GM19023 (cell line): ENCODE data around the gene NEFH.
"Not testable (repeated sequence)": the region's sequence is repeated elsewhere in the genome, so short reads cannot be mapped to it uniquely, and the experiment has no call there.

ENCODE experiments used
- ATAC-seq: cut with Tn5 transposase; IDR thresholded peaks from one replicate; pipeline ENCODE4 v1.9.1; 2021; ENCODE audit warnings: mild to moderate bottlenecking, moderate library complexity; ENCODE audit not compliant: unreplicated experiment

NEFH gene

DNA sequence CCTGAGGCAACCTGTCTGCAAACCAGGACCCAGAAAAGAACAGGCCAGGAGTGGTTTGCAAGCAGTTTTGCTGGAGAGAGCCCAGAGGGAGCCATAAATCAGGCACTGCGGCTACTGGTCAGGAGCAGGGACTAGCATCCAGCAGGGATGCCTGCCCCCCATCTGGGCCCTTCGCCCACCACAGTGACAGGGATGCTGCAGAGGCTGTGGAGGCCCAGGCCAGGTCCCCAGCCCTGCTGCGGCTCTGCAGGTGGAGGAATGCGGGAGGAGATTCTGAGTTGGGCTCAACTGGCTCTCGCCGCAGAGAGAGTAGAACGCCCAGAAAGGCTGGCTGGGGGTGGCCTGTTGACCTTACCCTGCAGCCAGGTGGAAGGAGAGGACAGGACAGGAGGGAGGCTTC lies 16.4 kb upstream of the NEFH start:
- no peak for ATAC-seq

DNA sequence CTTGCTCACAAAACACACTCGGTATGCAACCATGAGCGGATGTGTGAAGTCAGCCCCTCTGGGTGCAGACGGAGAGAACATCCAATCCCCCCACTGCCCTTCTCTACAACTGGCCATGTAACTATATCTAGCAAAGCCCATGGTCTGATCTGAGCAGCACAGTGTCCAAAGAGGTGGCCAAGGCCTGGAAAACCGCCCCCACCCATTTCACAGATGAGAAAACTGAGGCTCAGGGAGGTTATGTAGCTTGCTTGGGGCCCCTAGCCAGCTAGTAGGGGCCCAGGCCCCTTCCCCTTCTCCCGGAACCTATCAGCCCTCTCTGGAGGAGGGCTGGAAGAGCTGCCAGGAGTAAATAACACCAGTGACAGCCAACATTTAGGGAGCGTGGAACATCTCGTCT lies 15.4 kb upstream of the NEFH start:
- ATAC-seq = no peak

DNA sequence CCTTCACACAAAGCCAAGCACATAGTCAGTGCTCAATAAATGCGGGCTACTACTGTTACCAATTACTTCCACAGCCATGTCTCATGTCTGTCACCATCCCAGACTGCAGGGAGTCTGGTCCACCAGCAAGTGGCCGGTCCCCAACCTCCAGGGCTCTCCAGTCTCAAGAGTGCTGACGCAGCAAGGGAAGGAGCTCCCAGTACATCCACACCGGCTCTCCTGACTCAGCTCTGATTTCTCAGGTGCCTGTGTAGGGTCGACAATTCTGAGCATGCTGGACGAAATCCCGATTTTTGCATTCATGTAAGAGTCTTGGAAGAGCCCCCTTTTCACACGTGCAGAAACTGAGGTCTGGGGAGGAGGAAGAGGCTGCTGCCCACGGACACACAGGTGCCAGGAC lies 10.3 kb upstream of the NEFH start:
- ATAC-seq = no peak

DNA sequence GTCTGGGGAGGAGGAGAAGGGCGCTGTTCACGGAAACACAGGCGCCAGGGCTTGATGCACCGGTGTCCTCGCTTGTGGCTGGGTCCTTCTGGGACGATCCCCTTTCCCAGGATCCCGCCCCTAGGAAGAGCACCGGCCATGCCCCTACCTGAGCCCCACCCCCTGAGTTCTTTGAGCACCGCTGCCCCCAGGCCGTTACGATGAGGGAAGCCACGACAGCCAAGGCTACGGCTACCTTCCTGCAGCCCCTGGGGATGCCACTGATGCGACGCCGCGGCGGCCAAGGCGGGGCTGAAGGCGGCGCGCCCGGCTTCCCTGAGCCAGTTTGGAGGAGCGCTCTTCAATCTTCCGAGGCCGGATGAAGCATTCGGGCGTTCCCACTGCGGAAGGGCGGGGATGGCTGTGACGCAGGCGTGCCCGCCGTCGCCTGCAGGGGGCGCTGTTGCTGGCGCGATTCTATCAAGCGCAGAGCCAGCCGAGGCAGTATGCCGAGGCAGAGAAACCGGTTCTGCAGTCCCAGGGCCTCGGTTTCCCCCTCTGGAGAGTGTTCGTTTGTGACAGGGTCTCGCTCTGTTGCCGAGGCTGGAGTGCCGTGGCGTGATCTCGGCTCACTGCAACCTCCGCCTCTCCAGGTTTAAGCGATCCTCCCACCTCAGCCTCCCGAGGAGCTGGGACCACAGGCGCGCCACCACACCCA lies 9.7 kb upstream of the NEFH start:
- ATAC-seq = no peak

DNA sequence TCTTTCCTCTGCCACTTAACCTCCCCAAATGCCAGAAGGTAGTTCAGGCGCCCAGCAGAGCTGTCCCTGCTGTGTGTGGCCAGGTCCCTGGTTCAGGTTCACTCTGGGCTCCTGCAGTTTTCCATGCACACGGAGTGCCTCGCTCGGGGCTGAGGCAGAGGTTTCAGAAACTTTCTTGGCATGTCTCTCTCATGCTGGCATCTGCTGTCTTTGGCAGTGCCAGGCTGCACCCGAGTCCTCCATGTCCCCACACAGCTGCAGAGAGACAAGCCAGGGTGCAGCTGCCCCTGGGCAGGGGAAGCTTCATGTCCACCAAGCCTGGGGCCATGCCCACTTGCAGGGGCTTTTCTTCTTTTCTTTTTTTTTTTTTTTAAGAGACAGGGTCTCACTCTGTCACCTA lies 7.0 kb upstream of the NEFH start:
- ATAC-seq = no peak

DNA sequence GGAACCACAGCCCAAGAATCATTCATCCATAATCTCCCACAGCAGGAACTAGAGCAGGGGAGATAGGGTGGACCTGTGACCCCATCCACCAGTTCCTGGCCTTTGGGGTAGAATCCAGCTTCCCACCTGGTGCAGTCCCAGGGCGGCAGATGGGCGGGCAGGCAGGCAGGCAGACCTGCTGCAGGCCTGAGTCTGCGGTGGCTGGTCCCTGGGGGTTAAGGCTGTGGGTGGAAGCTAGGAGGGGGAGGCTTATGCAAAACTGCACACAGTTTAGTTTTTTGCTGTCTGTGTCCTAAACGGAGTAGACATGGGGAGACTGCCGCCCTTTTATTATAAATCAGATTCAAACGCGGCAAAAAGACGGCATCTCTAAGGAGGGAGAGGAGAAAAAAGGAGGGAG lies 4.5 kb upstream of the NEFH start:
- ATAC-seq = peak; percentile 52

DNA sequence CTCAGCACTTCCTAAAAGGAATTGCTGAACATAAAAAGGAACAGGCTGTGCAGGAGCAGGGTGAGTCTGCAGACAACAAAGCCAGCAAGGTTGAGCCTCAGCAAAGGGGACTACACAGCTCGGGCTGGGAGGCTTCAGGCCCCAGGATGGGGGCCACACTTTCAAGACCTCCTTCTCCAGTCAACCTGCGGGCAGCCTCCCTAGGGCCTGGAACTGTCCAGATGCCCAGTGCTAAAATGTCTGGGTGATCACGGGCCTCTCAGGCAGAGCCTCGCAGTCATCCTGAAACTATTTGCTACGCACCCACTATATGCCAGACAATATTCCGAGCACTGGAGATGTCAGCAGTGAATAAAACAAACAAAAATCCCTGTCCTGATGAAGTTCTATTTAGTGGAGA lies 3.9 kb upstream of the NEFH start:
- no peak for ATAC-seq

DNA sequence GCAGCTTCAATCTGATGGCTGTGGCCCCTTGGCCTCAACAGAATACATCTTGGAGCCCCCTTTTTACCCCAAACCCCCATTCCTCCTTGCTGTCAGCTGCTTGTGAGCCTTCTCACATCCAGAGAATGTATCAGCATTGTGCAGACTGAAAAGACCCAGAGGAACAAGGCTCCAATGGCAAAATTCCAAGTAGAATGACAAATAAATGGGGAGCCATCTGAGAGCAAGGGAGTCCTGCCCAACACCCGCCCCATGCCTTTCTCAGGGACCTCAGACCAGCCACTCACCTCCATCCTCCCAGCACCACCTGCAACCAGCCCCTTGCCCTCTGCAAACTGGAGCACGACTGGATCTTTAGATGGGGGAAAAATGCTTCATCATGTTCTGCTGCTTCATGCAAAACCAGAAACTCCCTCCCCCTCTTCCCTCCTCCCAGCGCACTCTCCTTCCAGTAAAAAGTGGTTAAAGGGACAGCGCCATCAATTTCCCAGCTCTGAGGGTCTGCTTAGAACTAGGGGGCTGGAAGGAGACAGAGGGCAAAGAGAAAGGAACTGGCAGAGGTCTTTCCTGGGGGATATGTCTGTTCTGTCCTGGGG lies 2.2 kb upstream of the NEFH start:
- no peak for ATAC-seq

DNA sequence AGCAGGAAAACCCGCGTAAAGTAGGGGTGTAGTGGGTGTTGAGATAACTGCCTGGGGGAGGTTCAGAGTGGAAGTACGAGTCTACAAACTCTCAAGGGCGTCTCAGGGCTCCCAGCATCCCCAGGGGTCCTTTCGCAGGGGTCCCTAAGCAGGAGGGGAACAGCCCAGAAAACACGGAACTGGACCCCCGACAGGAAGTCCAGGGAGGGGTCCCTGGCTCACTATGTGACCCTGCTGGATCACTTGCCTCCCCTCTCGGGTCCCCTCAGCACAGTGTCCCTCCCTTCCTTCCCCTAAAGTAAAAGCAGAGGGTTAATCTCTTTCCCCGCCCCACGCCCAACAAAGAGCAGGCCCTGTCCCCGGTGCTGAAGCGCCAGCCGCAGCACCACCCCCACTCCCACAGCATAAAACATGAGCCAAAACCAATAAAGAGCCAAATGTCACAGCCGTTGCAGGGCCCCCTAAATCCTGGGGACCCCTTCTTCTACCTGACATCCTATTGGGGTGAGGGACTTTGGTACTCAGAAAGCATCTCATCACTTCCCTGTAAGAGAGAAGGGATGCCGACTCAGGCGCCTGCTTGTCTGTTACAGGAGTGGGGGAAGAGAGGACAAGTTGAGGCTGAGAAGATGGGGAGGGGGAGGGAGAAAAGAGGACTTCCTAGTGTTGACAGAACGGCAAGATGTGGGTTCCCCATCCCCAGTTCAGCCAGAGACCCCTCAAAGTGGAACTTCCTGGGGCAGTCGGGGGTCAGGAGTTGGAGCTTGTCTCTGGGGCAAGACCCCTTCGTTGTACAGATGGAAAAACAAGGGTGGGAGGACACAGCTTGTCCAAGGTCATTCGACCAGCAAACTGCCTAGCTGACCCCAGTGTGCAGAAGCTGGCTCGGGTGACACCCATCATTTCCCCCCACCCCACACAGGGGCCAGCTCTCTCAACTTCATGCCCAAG lies 1.4 kb upstream of the NEFH start:
- ATAC-seq = no peak

DNA sequence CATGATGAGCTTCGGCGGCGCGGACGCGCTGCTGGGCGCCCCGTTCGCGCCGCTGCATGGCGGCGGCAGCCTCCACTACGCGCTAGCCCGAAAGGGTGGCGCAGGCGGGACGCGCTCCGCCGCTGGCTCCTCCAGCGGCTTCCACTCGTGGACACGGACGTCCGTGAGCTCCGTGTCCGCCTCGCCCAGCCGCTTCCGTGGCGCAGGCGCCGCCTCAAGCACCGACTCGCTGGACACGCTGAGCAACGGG lies 169 bp downstream of the NEFH start:
- ATAC-seq = no peak

DNA sequence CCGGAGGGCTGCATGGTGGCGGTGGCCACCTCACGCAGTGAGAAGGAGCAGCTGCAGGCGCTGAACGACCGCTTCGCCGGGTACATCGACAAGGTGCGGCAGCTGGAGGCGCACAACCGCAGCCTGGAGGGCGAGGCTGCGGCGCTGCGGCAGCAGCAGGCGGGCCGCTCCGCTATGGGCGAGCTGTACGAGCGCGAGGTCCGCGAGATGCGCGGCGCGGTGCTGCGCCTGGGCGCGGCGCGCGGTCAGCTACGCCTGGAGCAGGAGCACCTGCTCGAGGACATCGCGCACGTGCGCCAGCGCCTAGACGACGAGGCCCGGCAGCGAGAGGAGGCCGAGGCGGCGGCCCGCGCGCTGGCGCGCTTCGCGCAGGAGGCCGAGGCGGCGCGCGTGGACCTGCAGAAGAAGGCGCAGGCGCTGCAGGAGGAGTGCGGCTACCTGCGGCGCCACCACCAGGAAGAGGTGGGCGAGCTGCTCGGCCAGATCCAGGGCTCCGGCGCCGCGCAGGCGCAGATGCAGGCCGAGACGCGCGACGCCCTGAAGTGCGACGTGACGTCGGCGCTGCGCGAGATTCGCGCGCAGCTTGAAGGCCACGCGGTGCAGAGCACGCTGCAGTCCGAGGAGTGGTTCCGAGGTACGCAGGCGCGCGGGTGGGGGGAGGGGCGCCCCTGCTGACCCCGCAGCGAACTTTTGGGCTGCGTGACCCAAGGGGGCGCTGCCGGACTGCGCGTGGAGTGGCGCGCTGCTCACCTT lies 670 bp downstream of the NEFH start:
- ATAC-seq = no peak

DNA sequence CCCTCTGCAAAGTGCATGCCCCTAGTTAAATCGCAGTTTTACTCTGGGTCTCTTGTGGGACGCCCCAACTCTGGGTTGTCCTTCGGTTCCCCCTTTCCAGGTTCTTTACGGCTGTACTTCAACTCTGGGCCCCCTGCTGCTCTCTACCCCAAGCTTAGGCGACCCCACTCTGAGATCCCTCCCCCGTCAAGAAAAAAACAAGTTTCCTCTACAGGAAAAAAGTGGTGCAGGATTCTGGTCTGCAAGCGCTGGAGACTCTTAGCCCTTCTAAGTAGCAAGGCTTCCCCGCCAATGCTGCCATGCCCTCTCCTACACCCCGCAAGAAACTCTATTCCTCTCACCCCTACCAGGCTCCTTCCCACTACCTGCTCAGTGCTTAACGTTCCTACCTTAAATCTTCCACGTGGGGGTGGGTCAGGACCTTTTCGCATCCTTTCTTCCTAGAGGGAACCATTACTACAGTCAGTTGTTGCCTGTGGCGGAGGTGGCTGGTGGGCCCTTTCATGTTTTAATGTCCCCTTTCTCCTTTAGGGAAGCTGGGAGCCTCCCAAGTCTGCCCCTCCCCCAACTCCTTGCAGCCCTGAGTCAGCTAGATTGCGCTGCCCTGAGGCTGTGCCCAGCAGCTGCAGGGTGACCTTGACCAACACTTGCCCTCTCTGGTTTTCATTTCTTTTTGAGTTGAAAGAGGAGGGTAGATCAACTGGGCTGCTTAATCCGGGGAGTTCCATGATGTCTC lies 1.4 kb downstream of the NEFH start:
- ATAC-seq = no peak

DNA sequence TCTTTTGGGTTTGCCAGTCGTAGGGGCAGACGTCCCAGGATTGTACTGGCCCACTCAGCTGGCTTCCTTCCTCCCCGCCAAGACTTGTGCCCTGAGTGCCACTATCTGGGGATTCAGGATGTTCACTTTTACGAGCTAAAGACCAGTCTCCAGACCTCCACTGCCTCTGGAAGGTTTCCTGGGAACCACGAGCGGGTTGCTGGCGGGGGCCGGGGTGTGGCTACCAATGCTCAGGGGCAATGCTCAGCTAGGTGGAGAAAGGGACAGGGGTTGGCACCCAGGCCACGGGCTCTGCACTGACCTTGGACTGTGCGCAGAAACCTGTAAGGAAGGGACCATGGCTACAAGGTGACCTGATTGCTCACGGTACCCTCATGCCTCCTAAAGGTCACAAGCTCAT lies 2.2 kb downstream of the NEFH start:
- ATAC-seq = no peak

DNA sequence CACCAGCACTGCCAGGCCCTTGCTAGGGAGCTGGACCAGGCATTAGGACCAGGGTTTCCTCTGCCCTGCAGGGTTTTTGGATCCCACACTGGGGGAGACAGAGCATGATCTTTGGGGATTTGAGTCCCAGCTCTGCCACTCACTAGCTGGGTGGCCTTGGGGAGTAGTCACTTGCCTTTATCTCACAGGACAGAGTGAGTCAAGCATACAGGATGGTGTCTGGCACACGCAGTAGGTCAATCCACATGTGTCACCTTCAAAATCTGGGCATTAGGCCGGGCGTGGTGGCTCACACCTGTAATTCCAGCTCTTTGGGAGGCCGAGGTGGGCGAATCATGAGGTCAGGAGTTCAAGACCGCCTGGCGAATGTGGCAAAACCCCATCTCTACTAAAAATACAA lies 2.7 kb downstream of the NEFH start:
- no peak for ATAC-seq

DNA sequence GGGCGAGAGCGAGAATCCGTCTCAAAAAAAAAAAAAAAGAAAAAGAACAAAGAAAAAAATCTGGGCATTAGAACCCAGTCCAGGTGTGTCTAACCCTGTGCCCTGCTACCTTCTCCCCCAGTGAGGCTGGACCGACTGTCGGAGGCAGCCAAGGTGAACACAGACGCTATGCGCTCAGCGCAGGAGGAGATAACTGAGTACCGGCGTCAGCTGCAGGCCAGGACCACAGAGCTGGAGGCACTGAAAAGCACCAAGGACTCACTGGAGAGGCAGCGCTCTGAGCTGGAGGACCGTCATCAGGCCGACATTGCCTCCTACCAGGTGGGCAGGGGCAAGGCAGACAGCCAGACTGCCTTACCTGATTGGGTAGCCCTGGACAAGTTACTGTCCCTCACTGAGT lies 3.2 kb downstream of the NEFH start:
- no peak for ATAC-seq

DNA sequence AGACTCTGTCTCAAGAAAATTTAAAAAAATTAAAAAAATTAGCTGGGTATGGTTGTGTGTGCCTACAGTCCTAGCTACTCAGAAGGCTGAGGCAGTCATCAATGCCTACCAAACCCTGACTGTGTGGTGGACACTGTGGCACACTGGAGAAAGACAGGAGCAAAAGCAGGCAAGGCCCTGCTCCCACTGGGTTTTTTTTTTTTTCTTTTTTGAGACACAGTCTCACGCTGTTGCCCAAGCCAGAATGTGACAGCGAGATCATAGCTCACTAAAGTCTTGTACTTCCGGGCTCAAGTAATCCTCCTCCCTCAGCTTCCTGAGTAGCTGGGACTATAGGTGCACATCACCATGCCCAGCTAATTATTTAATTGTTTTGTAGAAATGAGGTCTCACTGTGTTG lies 4.6 kb downstream of the NEFH start:
- no peak for ATAC-seq

DNA sequence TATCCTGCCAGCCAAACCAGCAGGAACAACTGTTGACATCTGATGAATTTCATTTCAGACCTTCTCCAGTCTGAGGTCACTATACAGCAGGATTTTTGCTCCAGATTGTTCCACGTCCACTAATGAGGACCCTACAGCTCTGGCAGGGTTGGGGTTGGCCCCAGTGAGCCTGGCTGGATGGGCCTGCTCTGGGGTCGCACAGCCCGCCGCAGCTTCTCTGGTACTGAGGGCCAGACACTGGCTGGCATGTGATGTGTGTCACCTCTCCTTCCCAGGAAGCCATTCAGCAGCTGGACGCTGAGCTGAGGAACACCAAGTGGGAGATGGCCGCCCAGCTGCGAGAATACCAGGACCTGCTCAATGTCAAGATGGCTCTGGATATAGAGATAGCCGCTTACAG lies 5.4 kb downstream of the NEFH start:
- ATAC-seq = no peak

DNA sequence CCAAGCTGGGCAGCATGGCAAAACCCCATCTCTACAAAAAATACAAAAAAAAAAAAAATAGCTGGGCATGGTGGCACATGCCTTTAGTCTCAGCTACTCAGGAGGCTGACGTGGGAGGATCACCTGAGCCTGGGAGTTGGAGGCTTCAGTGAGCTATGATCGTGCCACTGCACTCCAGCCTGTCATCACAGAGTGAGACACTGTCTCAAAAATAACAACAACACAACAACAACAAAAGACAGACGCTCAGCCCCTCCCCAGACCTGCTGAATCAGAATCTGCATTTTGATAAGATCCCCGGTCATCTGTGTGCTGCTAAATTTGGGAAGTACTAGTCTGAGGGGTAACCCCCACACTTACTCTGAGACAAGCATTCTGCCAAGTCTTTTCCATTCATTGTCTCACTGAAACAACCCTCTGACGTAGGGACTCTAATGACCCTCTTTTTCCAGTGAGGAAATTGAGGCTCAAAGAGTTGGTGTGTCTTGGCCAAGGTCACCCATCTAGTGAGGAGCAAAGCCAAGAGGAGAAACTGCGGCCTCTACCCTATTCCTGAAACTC lies 7.5 kb downstream of the NEFH start:
- no peak for ATAC-seq

DNA sequence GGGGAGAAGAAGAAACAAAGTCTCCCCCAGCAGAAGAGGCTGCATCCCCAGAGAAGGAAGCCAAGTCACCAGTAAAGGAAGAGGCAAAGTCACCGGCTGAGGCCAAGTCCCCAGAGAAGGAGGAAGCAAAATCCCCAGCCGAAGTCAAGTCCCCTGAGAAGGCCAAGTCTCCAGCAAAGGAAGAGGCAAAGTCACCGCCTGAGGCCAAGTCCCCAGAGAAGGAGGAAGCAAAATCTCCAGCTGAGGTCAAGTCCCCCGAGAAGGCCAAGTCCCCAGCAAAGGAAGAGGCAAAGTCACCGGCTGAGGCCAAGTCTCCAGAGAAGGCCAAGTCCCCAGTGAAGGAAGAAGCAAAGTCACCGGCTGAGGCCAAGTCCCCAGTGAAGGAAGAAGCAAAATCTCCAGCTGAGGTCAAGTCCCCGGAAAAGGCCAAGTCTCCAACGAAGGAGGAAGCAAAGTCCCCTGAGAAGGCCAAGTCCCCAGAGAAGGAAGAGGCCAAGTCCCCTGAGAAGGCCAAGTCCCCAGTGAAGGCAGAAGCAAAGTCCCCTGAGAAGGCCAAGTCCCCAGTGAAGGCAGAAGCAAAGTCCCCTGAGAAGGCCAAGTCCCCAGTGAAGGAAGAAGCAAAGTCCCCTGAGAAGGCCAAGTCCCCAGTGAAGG lies 9.2 kb downstream of the NEFH start:
- ATAC-seq = not testable (repeated sequence)

DNA sequence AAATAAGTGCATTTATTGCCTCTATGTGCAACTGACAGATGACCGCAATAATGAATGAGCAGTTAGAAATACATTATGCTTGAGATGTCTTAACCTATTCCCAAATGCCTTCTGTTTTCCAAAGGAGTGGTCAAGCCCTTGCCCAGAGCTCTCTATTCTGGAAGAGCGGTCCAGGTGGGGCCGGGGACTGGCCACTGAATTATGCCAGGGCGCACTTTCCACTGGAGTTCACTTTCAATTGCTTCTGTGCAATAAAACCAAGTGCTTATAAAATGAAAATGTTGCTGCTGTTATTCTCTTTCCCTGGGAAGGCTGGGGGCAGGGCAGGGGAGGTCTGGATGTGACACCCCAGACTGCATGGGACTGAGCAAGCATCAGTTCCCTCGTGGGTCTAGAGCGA lies 11.0 kb downstream of the NEFH start:
- no peak for ATAC-seq
